SW 1271 (cell line): ENCODE measurements around the gene LPCAT4.
A peak's percentile ranks its signal among the peaks of the same experiment; 100 is the strongest.
"Not testable (repeated sequence)": the region's sequence is repeated elsewhere in the genome, so short reads cannot be mapped to it uniquely, and the experiment has no call there.

Source experiments
- DNase-seq, 2 experiments: peaks; one replicate each; lab custom pipeline; 2025; lab: John Stamatoyannopoulos, UW

Gene LPCAT4

DNA sequence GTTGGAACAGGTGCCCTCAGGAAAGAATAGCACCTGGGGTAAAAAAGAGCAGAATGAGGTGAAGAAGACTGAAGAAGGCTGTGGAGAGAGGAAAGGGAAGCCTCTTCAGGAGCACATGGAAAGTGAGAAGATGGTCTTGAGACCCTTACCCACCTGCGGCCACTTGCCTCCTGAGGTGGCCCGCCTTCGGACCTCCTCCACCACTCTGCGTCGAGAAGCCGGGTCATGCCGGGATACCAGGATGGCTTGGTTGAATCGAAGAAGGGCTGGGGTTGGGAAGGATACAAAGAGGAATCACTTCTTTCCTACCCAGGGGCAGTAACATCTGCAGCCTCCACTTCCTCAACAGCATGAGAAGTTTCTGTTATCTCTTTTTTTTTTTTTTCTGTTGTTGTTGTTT is 3.0 kb downstream of the LPCAT4 start:
- no peak for DNase-seq

GRCh38 chr15:34362047-34362773 is 4.8 kb downstream of the LPCAT4 start:
- DNase-seq, result no peak

DNA sequence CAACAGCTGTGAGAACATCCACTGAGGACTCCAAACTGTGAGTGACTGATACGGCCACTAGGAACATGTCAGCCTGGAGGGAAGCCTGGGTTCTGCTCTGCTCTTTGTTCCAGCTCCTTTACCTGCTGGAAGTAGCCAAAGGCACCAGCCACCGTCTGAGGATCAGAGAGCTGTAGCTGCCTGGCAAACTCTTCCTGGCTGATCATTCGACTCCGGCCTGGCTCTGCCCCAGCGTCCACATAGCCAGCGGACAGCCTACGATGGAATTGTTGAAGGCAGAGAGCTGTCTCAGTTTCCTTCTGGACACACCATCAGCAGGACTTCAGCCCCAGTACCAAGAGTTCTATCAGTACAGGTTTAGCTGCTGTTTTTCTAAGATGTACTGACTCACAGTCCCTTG is 5.7 kb downstream of the LPCAT4 start:
- DNase-seq, result no peak

GRCh38 chr15:34360298-34360697 is 6.7 kb downstream of the LPCAT4 start:
- DNase-seq, result no peak

DNA sequence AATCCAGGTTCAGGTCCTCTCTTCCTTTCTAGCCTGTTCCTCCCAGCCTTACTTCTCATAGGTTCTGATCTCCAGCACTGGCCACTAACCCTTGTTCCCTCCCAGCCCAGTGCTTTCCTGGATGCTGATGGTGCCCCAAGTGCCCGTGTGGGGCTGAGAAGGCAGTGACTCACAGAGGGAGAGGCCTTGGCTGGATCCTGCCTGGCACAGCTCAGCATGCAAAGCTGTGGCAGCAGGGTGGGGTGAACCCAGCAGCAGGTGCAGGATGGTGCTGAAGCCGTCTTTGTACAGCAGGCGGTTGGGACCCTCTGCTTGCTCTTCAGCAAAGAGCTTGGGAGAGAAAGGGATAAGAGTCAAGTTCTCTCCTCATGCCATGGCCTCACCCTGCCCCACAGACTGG is 7.6 kb downstream of the LPCAT4 start:
- no peak for DNase-seq

- no peak for DNase-seq
These were observed 8.0 kb downstream of the LPCAT4 start for GRCh38 chr15:34358948-34359347.

DNA sequence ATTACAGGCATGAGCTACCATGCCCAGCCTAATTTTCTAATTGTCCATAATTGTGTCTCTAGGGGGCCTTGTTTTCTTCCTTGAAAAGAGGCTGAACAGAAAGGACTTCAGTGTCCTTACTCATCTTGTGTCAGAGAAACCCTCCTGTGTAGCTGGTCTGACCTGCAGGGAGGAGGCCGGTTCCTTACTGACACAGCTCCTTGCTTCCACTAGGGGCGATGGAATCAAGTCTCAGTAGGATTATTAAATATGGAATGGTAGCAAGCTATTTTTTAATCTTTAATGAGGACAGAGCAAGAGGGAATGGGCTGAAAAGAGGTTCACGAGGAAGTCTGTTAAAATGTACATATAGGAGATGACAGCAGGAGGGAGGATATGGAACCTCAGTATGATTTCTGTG is 8.6 kb downstream of the LPCAT4 start:
- no peak for DNase-seq

- DNase-seq, result no peak
These were observed 9.3 kb downstream of the LPCAT4 start for GRCh38 chr15:34357653-34358052.

GRCh38 chr15:34355241-34355640 is 11.8 kb downstream of the LPCAT4 start:
- no peak for DNase-seq

- DNase-seq, result no peak
These were observed 12.7 kb downstream of the LPCAT4 start for GRCh38 chr15:34354286-34354685.

DNA sequence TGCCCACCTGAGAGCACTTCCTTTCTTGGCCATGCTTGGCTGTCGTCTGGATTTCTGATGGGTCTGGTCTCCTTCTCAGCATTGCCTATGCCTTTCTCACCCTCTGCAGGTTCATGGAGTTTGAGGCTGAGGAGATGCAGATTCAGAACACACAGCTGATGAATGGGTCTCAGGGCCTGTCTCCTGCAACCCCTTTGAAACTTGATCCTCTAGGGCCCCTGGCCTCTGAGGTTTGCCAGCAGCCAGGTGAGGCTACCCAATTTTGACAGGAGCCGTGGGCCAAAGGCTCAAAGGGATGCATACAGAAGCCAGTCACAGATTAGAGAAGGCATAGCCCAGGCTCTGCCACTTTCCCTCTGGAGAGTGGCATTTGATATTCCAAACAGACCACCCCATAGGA is 13.4 kb downstream of the LPCAT4 start:
- no peak for DNase-seq

DNA sequence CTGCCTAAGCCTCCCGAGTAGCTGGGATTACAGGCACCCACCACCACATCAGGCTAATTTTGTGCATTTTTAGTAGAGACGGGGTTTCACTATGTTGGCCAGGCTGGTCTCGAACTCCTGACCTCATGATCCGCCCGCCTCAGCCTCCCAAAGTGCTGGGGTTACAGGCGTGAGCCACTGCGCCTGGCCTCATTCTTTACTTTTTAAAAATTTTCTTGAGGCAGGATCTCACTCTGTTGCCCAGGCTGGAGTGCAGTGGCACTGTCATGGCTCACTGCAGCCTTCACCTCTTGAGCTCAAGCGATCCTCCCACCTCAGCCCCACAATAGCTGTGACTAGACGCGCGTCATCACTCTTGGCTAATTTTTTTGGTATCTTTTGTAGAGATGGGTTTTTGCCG is 14.0 kb downstream of the LPCAT4 start:
- not testable (repeated sequence) for DNase-seq

DNA sequence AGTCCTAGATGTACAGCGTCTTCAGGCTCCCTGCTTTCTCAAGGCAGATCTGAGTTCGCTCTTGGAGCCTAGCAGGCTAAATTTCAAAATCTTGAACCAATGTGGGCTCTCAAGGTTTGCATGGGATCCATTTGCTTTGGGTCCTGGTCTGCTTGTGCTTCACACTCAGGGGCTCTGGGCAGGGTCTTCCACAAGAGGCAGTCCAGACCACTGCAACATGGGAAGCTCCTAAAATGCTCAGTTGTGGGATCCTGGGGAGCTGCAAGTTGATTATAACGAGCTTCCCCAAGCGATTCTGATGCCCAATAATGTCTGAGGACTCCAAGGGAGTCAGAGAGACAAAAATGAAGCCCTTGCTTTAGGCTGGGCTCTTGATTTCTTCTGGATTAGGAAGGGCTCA is 17.2 kb downstream of the LPCAT4 start:
- no peak for DNase-seq

DNA sequence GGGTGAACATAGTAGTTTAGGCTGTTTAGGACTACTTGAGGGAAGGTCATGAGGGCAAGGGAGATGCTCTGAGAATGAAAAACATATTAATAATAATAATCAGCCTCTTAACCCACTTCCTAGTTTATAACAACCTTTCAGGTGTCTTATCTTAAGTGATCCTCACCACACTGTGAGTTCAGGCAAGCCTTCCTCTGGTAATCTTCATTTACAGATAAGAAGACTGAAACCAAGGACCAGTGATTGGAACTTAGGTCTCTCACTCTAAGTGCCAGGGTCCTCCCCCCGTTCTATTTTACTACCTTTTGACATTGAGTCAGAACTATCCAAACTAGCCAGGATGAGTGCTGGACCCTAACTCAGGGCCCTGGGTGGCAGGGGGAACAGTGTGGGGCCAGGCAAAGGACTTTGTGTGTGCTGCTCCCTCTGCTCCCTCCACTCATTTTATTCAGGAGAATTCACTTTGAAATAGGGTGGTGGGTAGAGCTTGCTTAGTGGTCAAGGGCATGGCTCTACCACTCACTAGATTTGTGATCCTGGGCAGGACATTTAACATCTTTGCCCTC is 18.2 kb downstream of the LPCAT4 start:
- DNase-seq, result no peak

DNA sequence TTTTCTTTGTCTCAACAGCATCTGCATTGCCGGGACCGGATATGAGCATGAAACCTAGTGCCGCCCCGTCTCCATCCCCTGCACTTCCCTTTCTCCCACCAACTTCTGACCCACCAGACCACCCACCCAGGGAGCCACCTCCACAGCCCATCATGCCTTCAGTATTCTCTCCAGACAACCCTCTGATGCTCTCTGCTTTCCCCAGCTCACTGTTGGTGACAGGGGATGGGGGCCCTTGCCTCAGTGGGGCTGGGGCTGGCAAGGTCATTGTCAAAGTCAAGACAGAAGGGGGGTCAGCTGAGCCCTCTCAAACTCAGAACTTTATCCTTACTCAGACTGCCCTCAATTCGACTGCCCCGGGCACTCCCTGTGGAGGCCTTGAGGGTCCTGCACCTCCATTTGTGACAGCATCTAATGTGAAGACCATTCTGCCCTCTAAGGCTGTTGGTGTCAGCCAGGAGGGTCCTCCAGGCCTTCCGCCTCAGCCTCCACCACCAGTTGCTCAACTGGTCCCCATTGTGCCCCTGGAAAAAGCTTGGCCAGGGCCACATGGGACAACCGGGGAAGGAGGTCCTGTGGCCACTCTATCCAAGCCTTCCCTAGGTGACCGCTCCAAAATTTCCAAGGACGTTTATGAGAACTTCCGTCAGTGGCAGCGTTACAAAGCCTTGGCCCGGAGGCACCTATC is 18.9 kb downstream of the LPCAT4 start:
- no peak for DNase-seq

DNA sequence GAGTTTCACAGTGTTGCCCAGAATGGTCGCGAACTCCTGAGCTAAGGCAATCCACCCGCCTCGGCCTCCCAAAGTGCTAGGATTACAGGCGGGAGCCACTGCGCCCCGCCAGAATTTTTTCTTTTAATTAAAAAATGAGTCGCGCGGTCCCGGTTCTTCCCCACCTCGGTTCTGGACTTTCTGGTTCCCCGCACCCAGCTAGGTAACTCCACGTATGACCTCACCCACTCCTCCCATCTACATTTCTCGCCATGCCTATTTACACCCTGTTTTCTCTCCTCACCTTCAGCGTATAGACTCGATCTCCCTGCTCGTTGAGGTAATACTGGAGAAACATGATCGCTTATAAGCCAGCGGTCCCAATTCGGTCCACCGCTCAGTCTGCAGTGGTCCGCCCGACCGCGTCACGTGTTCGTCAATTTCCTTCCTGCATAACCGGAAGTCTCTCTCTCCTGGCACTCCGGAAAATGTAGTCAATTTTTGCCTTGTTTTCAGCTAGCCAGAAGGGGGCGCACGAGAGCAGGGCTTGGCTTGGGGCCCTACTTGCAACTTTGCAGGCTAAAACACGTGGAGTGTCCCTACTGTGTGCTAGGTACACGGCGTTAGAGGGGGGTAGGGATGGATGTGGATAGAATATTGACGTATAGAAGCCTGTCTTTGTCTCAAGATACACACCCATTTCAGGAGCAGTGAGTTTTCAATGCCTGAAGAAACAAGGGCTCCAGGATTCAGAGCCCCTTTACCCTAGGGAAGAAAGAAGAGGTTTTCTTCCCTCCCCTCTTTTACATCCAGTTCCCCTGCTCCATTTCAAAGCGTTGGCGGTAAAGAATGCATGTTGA is 24.0 kb downstream of the LPCAT4 start, which contains the start of the genes NOP10 and NUTM1:
TSS of gene NOP10 (minus strand) at position 400 of the 839 bp plus-strand sequence. CDS start at position 337, 63 bp downstream.
TSS of gene NUTM1 (plus strand) at position 579 of the 839 bp plus-strand sequence. CDS start 382 bp downstream, outside the sequence.
- DNase-seq, result peak; percentile 51 to 83

- DNase-seq, result not testable (repeated sequence)
These were observed 24.7 kb downstream of the LPCAT4 start for GRCh38 chr15:34342213-34342736.

DNA sequence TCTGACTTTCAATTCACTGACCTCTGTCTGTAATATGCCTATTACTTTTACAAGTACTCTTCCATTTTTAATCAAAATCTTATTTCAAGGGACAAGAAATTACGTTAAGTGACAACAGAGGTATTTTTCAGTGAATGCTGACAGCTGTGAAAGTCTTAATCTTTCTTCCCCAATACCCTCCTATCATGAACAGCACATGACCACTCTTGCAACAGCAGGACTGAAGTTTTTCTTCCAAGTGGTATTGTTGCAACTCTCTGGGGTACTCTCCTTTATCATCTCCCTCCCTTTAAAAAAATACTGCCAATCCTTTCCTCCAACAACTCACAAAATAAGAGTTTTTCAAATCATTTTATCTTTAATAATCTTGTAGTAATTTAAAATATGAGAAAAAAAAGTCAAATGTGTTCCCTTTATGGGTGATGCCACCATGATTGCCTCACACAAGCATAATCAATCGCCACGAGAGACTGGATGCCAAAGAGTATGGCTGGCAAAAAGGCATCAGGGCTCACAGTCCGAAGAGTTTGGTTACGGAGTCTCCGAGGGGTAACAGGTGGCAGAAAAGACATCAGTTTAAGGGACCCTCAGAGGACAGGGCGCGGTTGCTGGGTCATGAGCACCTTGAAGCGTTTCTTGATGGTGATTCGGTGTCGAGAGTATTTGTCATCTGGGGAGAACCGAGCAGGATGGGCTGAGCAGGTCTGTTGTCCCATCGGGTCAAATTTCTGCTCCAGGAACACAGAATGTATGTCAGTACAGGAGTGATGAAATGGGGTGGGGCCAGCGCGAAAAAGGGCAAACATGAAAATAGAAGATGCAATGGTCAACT is 25.4 kb downstream of the LPCAT4 start:
- DNase-seq, result no peak

- DNase-seq, result no peak
These were observed 27.1 kb downstream of the LPCAT4 start for GRCh38 chr15:34339946-34340345.

- DNase-seq, result no peak
These were observed 28.6 kb downstream of the LPCAT4 start for GRCh38 chr15:34338347-34338746.
